ENCODE data around the gene OSBP2.

The OSBP2 gene

DNA sequence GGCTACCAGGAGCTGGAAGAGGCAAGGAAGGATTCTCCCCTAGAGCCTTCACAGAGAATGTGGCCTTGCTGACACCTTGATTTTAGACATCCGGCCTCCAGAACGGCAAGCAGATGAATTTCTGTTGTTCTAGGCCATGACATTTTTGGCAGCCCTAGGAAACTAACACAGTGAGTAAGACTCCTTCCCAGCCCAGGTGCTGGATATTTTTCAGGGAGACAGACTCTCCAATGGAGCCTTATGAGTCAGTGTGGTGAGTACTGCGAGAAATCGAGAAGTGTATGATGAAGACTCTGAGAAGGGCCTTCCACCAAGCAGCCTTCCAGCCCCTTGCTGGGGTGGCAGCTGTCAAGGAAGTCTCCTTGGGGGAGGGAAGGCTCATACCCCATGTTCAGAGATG is 114.4 kb downstream of the OSBP2 start:
- no peak for DNase-seq (ENCODE audit: low read depth)

DNA sequence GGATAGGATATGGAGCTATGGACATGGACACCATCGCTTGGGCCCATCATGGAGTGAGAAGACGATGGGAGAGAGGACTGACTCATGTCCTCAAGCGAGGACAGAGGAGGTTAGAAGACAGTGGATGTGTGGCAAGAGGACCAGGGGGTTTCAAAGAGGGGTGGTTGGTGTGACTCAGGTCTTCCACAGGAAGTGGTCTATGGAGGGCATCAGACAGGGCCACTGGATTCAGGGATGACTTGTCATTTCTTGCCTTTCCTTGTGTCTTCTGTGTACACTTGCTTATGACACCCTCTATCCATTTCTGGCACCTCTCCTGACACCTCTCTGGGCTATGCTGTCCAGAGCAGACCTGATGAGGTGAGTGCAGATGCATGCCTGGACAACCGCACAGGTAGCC is 115.4 kb downstream of the OSBP2 start:
- DNase-seq (ENCODE audit: low read depth) = no peak

DNA sequence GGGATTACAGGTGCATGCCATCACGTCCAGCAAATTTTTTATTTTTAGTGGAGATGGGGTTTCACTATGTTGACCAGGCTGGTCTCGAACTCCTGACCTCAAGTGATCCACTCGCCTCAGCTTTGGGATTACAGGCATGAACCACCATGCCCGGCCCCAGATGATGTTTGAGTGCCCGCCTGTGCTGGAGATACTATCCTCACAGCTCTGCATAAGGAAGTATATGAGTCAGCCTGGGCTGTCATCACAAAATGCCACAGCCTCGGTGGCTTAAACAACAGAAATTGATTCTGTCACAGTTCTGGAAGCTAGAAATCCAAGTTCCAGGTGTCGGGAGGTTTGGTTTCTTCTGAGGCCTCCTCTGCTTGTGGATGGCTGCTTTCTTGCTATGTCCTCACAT is 119.3 kb downstream of the OSBP2 start:
- DNase-seq (ENCODE audit: low read depth) = no peak

DNA sequence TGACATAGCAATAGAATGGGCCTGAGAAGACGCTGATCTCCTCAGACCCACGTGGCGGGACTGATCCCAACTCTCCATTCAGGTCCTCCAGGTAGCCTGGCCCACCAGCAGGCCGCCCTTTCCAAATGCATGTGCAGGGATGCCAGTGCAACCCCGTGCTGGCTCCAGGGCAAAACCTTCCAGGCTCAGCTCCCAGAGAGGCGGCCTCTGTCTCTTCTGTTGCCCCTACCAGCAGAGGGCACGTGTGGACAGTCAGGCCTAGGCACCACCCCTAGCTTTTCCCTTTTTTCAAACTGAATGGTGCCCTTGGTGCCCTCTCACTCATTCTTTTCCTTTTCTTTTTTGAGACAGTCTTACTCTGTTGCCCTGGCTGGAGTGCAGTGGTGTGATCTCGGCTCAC is 121.7 kb downstream of the OSBP2 start:
- no peak for DNase-seq (ENCODE audit: low read depth)

DNA sequence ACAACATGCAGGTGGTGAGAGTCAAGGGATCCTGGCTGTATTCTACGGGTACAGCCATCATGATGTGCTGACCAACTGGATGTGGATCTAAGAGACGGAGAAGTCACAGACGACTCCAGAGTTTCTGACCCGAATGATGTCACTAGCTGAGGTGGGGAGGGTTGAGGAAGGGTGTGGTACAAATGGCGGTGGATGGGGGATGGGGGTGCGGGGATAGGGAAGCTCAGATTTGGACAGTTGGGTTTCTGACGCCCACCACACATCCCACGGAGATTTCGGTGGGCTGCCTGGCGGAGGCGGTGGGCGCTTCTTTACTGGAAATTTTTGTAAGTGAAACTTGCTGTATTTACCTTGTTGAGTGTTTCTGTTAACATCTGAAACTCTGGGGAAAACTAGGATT is 126.7 kb downstream of the OSBP2 start:
- no peak for DNase-seq (ENCODE audit: low read depth)

DNA sequence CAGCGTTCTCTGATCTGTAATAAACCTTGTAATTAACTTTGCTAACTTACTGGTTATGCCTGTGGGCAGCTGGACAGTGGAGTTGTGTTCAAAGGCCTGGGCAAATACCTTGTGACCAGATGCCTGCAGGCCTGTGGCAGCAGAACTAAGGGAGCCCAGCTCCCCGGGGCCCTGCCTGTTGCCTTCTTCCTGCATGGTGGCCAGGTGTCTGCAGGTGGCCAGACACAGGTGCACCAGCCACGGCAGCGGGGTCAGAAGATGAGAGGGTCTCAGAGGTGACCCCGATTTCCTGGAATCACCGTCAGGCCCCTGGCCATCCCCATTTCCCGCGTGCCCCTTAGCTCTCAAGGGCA is 127.2 kb downstream of the OSBP2 start:
- DNase-seq (ENCODE audit: low read depth) = no peak

DNA sequence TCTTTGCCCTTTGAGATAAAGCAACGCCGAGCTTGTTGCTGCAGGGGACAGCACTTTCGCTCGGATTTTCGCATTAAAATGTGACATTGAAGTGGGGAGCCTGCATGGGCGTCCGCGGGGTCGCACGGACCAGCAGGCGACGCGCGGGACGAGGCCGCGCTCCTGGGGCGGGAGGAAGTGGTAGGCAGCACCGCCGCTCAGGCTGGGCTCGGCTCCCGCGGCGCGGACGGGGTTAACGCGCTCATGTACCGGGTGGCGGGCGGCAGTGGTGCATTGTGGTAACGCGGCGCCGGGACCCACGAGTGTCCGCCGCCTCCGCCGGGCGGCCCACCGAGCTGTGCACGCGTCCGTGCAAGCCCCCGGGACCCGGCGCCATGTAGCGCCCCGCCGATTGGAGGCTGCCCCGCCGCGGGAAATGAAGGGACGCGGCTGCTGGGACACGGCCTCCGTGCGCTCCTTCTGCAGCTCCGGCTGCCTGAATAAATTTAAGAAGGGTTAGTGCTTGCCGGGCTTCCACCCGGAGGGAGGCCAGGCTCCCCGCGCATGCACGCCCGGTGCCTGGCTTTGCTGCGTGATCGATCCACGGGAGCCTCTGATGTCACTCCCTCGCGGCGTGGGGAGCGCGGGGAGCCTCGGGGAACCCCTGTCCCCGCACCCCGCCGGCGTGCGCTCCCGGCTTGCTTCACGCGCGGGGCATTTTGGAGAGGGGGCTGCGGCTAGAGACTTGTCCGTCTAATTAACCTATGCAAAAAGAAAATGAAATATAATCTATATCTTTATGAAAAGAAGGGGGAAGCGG is 127.7 kb downstream of the OSBP2 start:
- DNase-seq (ENCODE audit: low read depth) = no peak

DNA sequence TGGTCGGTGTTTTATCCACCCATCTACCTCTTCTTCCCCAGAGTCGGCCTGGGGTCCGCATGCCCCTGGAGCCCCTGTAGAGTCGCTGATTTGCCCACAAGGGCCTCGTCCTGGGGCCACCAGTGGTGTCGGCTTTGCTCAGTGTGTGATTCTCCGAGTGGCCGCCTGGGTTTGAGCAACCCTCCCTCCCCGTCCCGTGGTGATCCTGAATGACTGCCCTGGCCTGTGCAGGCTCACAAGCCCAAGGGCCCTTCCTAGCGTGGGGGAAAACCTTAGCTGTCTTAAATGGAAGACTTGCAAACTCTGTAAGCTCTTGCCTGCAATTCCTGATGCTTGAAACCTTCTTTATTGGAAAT is 128.3 kb downstream of the OSBP2 start:
- no peak for DNase-seq (ENCODE audit: low read depth)

DNA sequence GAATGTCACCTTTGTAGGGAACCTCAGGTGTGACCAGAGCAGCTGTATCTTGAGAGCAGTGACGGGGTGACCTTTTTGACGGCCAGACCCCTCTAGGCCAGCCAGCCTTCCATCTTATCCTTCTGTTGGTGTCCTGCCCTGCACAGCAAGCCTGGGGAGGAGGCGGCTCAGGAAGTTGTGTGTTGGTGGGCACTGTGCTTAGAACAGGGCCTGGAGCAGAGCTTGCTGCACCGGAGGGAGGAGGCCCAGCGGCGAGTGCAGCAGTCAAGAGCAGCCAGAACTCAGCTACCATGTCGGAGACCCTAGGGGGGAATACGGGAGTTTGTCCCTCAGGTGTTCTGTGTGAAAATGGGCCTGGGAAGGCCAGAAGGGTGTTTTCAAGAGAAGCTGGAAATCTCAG is 129.4 kb downstream of the OSBP2 start:
- DNase-seq (ENCODE audit: low read depth) = no peak

DNA sequence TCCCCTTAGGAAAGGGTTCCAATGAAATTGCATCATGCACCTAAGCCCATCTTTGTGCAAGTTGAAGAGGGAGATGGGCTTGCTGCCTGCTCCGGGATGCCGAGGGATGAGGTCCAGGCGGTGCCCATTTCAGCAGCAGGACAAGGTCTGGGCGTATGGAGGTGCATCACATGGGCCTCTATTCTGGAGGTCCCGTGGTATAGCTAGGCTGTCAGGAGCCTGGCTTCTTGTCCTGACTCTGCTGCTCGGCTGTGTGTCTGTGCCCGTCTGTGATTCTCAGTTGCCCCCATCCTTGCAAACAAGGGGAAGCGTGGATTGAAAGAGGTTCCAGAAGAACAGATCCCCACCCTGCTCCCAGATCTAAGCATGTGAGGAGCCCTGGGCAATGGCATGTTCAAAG is 130.0 kb downstream of the OSBP2 start:
- DNase-seq (ENCODE audit: low read depth) = no peak

DNA sequence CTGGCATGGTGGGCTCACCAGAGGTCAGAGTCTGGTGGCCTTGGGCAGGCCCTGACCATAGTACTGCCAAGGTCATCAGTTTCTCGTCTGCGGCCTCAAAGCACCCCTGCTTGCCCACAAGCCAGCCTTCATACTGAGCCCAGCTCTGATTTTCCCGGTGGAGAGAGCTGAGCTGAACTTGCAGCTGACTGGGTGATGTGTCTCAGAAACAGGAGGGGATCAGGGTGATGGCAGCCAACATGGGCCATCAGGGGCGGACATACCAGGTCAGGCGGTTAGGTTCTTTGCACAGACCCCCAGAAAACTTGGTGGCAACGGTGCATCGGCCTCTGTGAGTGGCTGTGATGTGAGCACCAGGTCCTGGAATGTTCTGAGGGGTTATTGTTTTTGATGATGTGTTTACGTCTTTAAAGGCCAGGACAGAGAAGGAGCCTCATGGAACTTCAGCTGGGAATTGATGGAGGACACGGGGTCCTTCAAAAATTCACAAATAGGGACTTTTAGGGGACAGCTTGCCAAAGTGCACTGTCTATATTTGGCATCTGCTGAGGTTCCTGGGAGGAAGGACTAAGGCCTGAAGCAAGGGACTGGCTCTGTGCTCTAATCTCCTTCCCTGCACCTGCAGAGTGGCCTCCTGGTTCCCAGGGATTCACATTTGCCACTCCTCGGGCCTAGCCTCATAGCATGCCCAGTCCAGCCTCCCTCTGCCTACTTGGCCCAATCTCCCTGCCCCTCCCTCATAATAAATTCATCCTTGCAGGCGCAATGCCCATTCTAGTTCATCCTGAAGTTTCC is 131.2 kb downstream of the OSBP2 start:
- DNase-seq (ENCODE audit: low read depth) = no peak

DNA sequence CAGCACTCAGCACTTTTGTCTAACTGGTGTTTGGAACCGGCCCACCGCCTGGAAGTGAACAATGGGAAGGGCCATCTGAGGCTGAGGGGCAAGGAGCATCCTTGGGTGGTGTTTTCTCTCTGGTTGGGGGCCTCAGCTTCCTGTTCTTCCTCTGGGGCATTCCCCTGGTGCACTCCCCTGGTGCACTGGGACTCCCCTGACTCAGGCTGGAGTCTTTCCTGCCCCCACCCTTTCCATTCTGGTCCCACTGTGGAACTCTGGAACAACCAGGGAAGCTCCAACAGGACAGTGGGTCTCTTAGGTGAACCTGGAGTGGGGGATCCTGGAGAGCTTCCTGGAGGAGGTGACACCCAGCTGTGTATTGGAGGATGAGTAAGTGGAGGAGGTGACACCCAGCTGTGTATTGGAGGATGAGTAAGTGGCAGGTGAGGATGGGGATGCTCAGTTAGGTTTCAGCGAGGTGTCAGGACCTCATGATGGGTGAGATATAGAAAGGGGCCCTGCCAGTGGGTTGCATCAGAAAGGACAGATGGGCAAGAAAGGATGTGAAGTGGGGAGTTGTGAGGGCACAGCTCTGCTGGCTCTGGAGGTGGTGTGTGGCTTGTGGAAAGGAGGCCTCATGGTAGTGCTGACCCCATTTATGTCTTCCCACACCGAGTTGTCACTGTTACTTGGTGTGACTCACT is 132.1 kb downstream of the OSBP2 start:
- DNase-seq (ENCODE audit: low read depth) = no peak

DNA sequence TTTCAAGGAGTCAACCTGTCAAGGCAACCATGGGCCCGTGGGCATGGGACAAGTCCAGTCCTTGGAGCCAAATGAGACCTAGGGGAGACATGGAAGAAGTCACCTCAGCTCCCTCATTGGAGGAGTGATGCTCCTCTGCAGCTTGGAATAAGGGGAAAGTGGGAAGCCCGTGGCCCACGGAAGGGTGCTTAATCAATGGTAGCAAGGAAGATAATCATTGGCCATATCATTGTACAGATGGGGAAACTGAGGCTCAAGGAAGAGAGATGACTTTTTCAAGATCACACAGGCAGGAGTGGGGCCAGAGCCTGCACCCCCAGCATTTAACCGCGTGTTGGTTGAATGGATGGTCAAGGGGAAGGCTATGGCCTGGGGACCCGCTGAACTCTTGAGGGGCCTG is 133.0 kb downstream of the OSBP2 start:
- DNase-seq (ENCODE audit: low read depth) = no peak

DNA sequence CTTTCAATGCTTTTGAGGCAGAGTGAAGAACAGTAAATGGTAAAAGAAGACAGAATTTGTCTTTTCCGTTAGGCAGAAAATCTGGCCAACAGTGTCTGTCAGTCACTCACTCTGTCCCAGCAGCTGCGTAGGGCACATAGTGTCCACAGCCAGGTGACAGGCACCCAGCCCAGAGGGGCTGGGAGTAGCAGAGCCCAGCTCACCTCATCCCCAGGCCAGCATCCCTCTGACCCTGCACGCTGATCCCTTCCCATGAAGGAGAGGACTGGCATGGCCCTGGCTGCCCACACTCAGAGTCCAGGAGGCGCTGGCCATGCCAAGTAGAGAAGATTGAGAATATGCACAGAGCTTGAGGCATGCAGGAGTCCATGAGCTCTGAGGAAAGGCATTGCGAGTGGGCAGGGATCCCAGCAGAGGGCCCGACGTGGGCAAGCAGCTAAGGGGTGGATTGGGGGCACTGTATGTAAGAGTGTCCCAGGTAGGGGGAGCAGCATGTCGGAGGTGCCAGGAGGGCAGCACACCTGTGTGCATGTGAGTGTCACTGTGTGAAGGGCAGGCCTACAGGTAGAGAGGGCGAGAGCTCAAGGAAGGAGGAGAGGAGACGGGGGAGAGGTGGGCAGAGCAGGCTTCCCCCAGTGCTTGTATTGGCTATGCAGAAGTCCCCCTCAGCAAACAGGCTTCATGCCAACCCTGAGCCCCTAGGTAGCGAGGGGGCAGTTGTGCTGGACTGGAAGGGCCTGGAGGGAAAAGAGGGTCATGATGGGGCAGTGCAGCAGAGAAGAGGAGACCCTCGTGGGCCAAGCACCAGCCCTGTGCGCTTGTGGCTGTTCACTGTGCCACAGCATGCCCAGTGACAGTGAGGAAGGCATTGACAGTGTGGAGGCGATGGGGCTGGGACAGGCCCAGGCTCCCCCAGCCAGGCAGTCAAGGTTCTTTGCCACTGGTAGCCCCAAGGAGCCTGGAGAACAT is 133.8 kb downstream of the OSBP2 start:
- no peak for DNase-seq (ENCODE audit: low read depth)

DNA sequence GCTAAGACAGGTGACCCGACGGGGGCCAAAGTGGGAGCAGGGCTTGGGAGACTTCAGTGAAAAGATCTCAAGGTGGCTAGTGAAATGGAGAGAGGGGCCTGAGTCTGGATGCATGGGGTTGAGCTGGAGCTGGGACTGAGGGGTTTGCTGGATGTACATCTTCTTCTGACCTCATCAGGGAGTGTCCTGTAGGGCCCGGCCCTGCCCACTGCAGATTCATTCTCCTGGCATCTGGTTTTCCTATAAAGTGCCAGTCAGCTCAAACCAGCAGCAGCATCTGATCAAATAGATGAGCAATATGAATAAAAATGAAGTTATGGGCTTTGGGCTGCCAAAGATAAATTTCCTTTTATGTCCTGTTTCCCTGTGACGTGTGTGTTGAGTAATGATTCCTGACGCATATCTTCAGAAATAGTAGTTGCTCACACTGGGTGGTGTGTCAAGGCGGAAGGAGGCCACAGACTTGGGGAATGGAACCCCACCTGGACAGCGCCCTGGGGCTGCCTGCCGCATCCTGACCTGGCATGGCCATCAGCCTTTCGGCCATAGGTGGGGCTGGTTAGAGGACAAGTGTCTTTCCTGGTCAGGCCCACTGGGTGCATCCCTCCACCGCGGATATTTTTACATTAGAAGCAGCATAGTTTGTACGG is 135.4 kb downstream of the OSBP2 start:
- DNase-seq (ENCODE audit: low read depth) = no peak

DNA sequence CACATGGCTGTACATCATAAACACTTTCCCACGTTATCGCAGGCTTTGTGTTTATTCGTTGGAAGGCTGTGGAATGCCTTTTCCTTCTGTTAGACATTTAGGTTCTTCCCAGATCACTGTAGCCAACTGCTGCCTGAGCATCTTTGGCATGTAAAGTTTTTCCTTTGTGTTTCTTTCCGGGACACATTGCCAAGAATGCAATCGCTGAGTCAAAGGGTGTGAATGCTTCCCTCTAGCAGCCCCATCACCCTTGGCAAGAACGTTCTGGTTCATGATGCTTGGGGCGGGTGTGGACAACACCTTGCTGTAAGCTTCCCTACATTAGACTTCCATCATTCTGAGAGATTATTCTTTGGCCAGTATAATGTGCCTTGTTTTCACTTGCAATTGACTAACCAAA is 136.2 kb downstream of the OSBP2 start:
- DNase-seq (ENCODE audit: low read depth) = no peak

DNA sequence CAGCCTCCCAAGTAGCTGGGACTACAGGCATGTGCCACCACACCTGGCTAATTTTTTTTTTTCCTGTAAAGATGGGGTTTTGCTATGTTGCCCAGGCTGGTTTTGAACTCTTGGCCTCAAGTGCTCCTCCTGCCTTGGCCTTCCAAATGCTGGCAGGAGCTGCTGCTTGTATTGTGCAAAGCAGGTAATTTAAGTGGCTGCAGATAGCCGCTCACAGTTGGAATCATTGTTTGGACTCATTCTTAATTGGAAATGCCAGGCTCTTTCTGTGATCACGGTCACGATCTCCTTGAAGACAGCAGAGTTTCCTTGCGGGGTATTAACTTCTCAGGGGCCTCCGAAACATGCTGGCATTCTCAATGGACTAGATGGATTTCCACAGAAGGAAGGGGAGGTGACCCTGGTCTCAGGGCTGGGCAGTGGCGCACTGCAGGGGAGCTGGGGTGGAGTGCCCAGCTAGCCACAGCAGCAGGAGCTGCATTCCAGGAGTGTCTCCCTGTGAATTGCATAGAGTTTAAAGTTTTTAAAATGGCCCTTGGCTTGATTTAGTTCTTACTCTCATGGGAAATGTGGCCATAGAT is 137.8 kb downstream of the OSBP2 start:
- no peak for DNase-seq (ENCODE audit: low read depth)

DNA sequence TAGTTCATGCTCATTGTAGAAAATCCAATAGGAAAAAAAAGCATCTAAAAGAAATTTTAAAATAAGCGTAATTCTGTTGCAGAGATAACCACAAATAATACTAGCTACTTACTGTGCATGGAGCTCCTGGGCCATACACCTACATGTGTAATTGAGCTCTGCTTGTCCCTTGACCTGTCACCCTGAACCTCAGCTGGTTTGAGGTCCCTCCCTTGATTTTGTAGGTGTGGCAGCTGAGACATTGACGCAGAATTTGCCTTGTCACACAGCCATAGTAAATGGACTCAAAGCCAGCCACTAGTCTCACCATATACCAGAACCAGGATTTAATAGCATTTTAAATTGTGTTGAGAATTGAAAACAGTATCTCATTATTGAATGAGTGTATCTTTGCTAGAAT is 138.6 kb downstream of the OSBP2 start:
- no peak for DNase-seq (ENCODE audit: low read depth)

DNA sequence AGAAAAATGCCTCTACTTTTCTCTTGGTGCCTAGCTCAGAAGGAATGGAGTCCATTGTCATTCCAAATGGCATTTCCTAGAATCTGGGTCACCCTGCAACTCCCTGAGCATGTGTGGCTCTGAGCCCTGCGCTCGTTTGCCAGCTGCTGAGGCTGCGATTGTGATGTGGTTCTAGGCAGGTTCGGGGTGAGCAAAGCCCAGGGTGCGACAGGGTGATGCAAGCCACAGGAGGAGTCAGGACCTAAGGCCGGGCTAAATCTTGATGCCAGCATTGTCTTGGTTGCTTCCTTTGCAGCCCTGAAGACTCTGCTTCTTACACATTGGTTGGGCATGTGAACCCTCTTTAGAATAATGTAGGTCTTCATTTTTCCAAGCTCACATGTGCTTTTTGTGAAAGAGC is 142.9 kb downstream of the OSBP2 start:
- DNase-seq (ENCODE audit: low read depth) = no peak

DNA sequence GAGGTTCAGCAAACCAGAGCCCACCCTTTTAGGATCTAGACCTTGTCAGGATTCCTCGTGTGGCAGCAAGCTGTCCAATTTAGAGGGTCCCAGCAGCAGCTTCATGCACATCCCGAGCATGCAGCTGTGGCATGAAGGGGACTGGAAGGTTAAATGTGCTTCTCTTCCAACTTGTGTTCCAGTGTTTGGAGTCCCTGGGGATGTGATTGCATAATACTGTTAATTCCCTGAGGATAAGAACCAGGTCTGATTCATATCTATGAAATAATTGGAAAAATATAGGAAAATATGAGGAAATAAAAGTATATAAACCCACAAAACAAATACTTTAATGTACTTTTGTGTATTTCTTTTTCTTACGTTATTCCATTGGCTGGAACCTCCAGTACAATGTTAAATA is 143.4 kb downstream of the OSBP2 start:
- no peak for DNase-seq (ENCODE audit: low read depth)

DNA sequence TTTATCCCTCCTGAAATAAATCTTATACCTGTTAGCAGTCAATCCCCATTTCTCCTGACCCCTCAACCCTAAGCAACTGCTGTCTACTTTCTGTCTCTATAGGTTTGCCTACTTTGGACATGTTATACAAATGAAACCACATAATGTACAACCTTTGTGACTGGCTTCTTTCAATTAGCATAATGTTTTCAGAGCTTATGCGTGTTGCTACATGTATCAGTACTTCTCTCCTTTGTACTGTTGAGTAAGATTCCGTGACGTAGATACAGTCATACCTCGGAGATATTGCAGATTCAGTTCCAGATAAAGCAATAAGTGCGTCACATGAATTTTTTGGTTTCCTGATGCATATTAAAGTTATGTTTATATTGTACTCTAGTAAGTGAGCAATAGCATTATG is 146.6 kb downstream of the OSBP2 start:
- DNase-seq (ENCODE audit: low read depth) = no peak
